ENCODE data around the gene RUSF1.

- TF ChIP-seq CTCF (conservative IDR thresholded peaks at IDR 0.05 in 1 of 2, IDR thresholded peaks at IDR 0.05 in 1 of 2; ENCODE audit: low read depth in 1 of 2, low read length in 2 of 2) (no peak), EZH2 (IDR thresholded peaks at IDR 0.05; ENCODE audit: low read length, missing control alignments) (no peak)
These were observed 19.6 kb upstream of the RUSF1 start, which contains the start of gene AHSP for GRCh38 chr16:31527734-31528274.
